ENCODE measurements around the gene PNPLA3.

PNPLA3 gene, protein sequence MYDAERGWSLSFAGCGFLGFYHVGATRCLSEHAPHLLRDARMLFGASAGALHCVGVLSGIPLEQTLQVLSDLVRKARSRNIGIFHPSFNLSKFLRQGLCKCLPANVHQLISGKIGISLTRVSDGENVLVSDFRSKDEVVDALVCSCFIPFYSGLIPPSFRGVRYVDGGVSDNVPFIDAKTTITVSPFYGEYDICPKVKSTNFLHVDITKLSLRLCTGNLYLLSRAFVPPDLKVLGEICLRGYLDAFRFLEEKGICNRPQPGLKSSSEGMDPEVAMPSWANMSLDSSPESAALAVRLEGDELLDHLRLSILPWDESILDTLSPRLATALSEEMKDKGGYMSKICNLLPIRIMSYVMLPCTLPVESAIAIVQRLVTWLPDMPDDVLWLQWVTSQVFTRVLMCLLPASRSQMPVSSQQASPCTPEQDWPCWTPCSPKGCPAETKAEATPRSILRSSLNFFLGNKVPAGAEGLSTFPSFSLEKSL

GRCh38 chr22:43923631-43924464 lies at the start of gene PNPLA3:
TSS of gene PNPLA3 (plus strand) at chr22:43923805. CDS start at chr22:43923912, 107 bp downstream.
- peak; percentile 95 for DNase-seq

DNA sequence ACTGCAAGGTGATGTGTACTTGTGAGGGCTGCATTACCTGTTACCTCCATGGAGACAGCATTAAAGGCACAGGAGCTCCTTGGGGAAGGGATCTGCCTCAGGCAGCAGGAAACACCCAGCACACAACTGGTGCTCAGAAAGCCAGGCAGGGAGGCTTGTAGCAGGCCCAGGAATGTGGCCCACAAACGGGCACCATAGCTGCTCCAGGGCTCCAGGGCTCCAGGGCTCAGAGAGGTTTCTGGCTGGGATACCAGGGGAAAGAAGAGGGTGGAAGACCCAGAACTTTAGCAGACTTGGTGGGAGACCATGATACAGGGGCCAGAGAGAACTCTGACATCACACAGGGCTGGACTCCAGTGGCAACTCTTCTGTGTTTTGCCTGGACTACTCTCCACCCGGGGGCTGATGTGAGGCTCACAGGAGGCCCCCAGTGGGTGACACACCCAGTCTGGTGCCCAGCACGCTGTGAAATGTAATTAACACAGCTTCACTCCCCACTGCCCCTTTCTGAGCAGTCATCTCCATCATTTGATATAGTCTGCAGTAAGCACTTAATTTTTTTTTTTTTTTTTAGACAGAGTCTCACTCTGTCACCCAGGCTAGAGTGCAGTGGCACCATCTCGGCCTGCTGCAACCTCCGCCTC lies 46.6 kb upstream of the PNPLA3 start:
- DNase-seq = no peak

GRCh38 chr22:43878079-43878795 lies 45.4 kb upstream of the PNPLA3 start:
- no peak for DNase-seq

- no peak for DNase-seq
These were observed 44.6 kb upstream of the PNPLA3 start for GRCh38 chr22:43878831-43879550.

DNA sequence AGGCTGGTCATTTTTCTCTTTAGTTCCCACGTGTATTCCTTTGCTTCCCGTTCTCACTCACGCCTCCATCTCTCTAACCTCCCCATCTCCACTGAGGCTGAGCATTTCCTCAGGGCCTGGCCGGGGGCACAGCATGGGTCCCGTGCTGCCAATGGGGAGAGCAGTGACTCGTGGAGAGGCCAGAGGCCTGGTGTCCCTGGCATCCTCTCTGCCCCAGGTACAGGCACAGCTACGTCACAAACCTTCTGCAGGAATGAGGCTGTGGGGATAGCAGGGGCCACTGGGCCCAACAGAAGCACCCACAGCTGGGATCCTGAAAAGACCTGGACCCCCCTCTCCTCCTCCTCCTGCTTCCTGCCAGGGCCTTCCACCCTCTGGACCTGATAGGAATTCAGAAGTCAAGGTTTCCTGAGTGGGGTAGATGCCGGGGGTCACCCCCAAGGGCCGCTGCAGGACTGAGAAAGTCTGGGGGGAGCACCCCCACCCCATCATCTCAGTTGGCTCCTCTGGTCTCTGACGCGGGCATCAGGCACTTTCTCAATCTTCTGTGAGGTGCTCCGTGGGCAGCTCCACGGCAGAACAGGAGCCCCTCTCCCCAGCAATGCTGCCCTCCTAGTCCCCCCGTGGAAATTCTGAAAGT lies 43.6 kb upstream of the PNPLA3 start:
- no peak for DNase-seq

DNA sequence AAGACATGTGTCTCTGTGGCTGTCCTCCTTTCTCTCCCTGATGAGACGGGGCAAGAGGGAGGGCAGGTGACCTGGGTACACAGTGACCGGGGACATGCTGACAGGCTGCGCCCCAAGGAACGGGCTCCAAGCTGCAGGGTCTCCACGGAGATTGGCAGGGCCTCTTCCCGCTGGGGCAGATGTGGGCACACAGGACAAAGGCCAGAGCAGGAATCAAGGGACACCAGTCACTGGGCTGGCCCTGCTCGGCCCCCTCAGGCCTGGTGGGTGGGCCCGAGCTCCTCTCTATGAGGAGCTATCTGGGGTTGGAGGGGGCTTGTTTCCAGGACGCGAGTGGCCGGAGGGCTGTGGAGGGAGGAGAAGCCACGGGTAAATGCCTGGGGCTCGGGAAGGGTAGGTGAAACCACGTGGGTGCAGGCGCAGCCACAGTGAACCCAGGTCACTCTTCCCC lies 43.0 kb upstream of the PNPLA3 start:
- no peak for DNase-seq

DNA sequence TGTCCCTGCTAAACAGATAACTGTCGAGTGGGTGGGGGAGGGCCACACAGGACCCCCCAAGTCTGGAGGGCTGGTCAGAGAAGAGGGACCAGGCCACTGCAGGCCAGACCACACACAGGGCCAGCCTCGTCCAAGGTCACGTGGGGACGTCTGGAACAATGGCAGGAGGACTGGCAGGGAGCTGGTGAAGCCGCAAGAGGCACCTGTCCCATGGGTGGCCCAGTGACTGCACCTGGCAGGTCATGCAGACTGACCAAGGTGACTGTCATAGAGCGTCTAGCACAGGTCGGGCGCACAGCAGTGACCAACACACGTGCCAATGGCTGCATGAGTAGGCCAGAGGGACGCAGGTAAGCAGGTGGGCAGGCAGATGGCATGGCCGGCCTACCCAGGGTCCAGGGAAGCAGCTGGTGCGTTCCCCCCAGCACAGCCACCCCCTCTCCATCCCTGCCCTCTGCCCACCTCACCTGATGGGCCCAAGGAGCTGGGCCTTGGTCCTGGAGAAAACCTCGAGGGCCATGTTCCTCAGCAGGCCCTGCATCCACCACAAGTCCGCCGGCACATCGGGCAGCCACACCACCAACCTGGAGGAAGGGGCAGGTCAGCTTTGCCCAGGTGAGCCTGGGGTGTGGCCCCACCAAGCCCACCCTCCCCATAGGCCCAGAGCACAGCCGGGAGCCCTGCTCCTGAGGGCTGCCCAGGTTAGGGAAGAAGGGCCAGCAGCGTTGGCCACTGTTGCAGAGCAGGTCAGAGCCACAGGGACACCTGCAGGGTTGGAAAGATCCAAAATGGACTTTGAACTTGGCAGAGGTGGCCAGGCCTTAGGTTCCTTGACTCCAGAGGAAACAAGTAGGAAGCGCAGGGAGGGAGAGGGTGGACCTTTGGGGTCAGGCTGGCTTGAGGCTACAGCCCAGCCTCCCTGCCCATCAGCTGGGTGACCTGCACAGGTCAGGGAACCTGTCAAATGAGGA lies 42.2 kb upstream of the PNPLA3 start:
- no peak for DNase-seq

DNA sequence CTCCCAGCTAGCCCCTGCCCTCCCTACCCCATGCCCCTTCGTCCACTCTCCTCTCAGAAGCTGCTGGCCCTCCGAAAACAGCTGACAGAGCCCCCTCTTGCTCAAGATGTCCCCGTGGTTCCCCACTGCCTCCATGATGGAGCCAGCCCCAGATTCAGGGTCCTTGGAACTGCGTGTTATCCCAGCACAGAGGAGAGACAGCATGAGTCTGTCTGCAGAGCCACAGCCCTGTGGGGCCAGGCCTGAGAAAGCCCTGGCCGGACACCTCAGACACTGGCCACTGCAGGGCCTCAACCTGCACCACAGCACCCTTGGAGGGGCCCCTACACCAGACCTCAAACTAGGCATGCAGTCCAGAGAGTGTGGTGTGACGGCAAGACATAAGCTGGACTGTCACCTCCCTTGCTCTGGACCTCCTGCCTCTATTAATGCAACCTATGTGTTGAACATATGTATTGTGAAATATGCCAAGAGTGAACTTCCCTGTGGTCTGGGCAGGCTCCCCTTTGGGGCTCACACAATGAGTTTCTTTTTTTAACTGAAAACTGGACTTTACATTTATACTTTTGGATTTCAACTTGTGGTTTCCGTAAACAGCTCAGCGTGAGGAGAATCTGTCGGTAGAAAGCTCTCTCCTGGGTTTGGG lies 41.4 kb upstream of the PNPLA3 start:
- no peak for DNase-seq

DNA sequence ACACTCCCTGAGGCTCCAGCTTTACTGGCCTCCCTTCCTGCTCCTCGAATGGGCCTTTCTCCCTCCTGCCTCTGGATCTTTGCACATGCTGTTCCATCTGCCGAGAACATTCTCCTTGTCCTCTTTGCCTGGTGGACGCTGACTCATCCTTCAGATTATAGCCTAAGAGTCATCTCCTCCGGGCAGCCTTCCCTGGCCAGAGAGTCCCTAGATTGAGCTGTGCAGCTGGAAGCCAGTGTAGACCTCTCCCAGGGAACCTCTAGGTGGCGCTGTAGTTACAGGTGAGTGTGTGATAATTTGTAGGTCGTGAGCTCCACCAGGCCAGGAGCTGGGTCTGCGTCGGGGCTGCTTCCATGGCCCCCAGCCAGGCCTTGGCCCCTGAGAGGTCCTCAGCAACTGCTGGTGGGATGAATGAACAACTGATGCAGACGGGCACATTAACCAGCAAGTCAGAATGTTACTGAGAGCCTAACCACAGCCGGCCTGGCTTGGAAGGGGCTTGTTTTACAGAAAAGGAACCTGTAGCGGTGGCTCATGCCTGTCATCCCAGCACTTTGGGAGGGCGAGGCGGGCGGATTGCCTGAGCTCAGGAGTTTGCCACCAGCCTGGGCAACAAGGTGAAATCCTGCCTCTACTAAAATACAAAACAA lies 40.5 kb upstream of the PNPLA3 start:
- peak; percentile 86 for DNase-seq

DNA sequence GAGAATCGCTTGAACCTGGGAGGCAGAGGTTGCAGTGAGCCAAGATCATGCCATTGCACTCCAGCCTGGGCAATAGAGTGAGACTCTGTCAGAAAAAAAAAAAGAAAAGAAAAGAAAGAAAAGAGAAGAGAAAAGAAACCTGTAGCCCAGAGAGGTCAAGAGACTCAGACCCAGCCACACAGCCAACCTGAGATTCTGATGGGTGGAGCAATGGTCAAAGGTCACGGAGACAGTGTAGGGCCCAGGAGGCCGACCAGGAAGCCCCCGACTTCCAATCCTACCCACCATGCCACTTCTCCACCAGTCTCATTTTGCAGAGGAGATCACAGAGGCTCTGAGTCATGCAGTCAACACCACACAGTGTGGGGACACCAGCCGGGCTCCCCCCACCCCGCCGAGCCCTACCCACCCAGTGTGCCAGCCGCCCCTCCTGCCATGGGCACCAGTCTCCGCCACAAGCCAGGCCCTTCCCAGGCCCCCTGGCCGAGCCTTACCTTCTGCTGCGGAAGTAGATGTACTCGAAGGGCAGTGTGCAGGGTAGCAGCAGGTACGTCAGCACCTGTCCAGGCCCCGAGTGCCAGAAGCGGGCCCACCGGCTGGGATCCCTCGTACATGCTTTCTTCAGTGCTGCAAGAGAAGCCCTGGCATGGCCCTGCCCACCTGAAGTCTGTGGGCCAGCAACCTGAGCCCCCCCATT lies 39.7 kb upstream of the PNPLA3 start:
- DNase-seq = no peak

- DNase-seq = peak; percentile 68
These were observed 38.8 kb upstream of the PNPLA3 start for GRCh38 chr22:43884600-43885318.

- DNase-seq = no peak
These were observed 38.3 kb upstream of the PNPLA3 start for GRCh38 chr22:43885319-43885671.

DNA sequence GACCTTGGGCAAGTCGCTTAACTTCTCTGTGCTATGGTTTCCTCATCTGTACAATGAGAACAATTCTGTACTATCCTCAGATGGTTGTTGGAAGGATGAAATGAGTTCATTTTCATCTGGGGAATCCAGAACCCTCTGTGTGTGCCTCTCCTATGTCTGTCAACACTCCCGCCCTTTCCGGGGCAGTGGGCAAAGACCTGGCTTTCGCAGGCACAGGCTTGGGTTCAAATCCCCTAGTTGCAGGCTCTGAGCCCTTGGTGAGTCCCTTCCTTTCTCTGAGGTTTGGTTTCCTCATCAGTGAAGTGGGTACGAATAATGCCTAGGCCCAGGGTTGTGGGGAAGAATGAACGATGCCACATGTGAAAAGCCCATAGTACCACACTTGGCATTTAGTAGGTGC lies 37.8 kb upstream of the PNPLA3 start:
- DNase-seq = no peak

- DNase-seq = no peak
These were observed 37.4 kb upstream of the PNPLA3 start for GRCh38 chr22:43886231-43886630.

DNA sequence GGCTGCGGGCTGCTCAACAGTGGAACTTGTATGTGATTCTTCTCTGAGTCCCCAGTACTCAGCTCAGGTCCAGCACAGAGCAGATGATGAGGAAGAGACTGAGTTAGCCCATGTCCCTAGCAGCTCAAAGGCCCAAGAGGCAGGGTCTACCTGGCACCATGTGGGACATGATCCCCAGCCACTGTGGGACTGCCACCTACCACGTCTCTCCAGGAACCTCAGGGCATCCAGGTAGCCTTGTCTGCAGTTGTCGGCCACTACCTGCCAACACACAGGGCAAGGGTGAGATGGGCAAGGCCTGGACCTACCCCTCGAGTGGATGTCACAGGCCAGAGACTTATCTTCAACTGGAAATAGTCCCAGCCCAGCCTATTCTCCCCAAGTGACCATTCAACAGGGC lies 36.2 kb upstream of the PNPLA3 start:
- no peak for DNase-seq

- DNase-seq = no peak
These were observed 34.9 kb upstream of the PNPLA3 start for GRCh38 chr22:43888740-43889139.

- DNase-seq = no peak
These were observed 34.3 kb upstream of the PNPLA3 start for GRCh38 chr22:43889201-43889859.
